Stimulated activated naive CD8-positive, alpha-beta T cell treated with anti-CD3 and anti-CD28 coated beads, Interleukin-15, amount 100 ng/mL, for 72 hours (primary cell): Measurements from ENCODE around the gene RRP8.

ENCODE experiments used
- ATAC-seq: fragments of 150-1000 bp; cut with Tn5 transposase; 2 replicates; pipeline ENCODE4 v1.10.0; 2021; ENCODE audit warnings: mild to moderate bottlenecking, moderate library complexity
- DNase-seq, 2 donors: peaks; one replicate each; pipeline ENCODE4 v3.0.0; 2021 to 2022
- H3K27ac Mint-ChIP-seq, 2 donors: one replicate each; pipeline ENCODE4 v1.8.0; 2022; ENCODE audit warnings: mild to moderate bottlenecking in 2 of 2, mixed read lengths in 2 of 2, moderate library complexity in 2 of 2
- H3K27me3 Mint-ChIP-seq: one replicate; pipeline ENCODE4 v1.8.0; 2022; ENCODE audit warnings: mixed read lengths
- H3K4me1 Mint-ChIP-seq: one replicate; pipeline ENCODE4 v1.8.0; 2022; ENCODE audit warnings: mild to moderate bottlenecking, mixed read lengths
- H3K4me3 Mint-ChIP-seq, 2 donors: one replicate each; pipeline ENCODE4 v1.8.0; 2022; ENCODE audit warnings: mild to moderate bottlenecking in 2 of 2, mixed read lengths in 2 of 2, moderate library complexity in 1 of 2
- H3K9me3 Mint-ChIP-seq, 2 donors: one replicate each; pipeline ENCODE4 v1.8.0; 2022; ENCODE audit warnings: mixed read lengths in 2 of 2

Gene RRP8

DNA sequence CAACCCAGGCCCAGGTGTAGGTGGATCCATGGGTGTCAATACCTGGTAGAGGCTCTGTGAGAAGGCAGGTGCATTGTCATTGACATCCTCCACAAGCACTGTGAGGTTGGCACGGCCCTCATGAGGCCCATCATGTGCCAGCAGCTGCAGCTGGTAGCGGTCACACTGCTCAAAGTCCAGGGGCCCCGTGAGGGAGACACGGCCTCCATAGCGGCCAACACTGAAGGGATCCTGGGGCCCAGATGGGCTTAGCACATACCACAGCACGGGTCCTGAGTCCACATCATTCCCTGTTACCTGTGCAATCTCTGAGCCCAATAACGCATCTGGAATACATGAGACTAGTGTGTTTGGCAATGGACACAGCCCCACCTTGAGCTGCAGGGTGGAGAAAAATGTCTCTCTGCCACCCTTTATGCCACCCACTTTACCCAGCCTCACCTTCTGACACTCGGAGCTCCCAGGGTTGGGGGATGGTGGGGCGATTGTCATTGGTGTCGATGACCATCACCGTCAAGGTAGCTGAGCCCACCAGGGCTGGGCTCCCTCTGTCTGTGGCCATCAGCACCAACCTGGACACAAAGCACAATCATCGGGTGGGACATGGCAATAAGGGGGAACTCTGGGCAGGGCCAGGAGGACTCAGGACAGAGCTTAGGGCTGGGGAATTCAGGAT, 21.9 kb upstream of the RRP8 start:
- H3K27me3 Mint-ChIP-seq = no peaks in the 10 kb centered on the region
- ATAC-seq = no peak

DNA sequence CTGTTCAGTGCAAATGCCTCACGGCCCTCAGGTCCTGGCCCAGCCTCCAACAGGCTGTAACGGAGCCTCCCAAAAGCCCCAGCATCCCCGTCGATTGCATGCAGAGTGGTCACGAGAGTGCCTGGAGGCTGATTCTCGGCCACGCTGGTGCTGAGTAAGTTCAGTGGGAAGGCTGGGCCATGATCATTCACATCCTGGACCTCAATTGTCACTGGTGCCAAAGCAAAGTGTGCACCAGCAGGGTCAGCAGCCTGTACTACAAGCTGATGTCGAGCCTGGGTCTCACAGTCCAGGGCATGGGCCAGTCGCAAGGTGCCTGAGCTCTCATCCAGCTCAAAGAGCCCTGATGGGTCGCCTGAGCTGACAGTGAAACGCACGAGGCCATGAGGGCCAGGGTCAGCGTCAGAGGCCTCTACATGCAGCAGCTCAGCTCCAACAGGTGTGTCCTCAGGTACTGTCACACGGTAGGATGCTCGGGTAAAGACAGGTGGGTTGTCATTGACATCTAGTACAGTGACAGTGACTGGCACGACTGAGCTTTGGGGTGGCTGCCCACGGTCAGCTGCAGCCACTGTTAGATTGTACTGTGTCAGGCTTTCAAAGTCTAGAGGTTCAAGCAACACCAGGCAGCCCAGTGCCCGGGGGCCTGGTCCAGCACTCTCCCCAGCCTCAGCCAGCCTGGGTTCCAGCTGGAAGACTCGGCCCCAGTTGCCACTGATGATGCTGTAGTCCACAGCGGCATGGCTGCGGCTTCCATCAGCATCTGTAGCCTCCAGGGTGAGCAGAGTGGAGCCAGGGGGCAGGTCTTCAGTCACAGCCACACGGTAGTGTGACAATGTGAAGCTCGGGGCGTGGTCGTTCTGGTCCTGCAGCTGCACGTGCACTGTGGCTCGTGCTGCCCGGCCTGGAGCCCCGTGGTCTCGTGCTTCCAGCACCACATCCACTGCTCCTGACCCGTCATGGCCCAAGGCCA, 20.3 kb upstream of the RRP8 start:
- no peaks in the 10 kb centered on the region for H3K9me3 Mint-ChIP-seq
- DNase-seq (no peak), ATAC-seq (no peak)
- no peak overlapping the region for H3K4me3 Mint-ChIP-seq
- no peaks in the 10 kb centered on the region for H3K27me3 Mint-ChIP-seq
- H3K4me1 Mint-ChIP-seq = peaks cover 25% of the 10 kb centered on the region
- no peak overlapping the region for H3K27ac Mint-ChIP-seq

More for the DNA sequence above, 21.9 kb upstream of the RRP8 start:
- DNase-seq = no peak
- Mint-ChIP-seq H3K4me3 (no peak overlapping the region), H3K27ac (no peak overlapping the region), H3K4me1 (peaks cover 25% of the 10 kb centered on the region), H3K9me3 (no peaks in the 10 kb centered on the region)

- DNase-seq = no peak
- no peak overlapping the region for H3K27ac Mint-ChIP-seq
- peaks cover 14% of the 10 kb centered on the region for H3K4me1 Mint-ChIP-seq
- ATAC-seq = no peak
- no peaks in the 10 kb centered on the region for H3K9me3 Mint-ChIP-seq
- H3K4me3 Mint-ChIP-seq = no peak overlapping the region
- H3K27me3 Mint-ChIP-seq = no peaks in the 10 kb centered on the region
These were observed 19.1 kb upstream of the RRP8 start for GRCh38 chr11:6622261-6623171.

DNA sequence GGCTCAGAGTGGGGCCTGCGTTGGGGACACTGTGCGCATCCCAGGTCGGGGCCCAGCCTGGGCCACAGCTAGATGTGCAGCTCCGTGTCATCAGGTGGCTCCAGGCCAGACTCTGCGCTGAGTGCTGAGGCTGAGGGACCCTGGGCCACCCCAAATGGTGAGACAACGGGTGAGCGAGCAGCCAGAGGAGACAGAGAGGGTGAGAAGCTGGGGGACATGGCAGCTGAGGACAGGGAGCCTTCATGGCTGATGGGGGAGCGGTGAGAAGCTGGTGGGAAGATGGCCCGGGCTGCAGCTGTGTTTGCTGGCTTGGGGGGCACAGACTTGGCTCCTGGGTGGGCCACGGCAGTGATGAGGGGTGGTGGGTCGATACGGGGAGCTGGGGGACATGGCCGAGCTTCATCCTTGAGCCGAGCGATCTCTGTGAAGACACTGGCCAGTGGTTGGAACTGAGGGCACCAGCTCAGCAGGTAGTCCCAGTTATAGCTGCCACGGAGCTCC, 18.3 kb upstream of the RRP8 start:
- H3K4me1 Mint-ChIP-seq = peaks cover 7% of the 10 kb centered on the region
- no peak overlapping the region for H3K27ac Mint-ChIP-seq
- ATAC-seq (no peak), DNase-seq (no peak)
- no peaks in the 10 kb centered on the region for H3K9me3 Mint-ChIP-seq
- H3K4me3 Mint-ChIP-seq = no peak overlapping the region
- no peaks in the 10 kb centered on the region for H3K27me3 Mint-ChIP-seq

- ATAC-seq (no peak), DNase-seq (no peak)
- Mint-ChIP-seq H3K9me3 (no peaks in the 10 kb centered on the region), H3K27ac (no peak overlapping the region), H3K4me3 (no peak overlapping the region), H3K4me1 (no peaks in the 10 kb centered on the region), H3K27me3 (no peaks in the 10 kb centered on the region)
These were observed 17.2 kb upstream of the RRP8 start for GRCh38 chr11:6620636-6621035.

DNA sequence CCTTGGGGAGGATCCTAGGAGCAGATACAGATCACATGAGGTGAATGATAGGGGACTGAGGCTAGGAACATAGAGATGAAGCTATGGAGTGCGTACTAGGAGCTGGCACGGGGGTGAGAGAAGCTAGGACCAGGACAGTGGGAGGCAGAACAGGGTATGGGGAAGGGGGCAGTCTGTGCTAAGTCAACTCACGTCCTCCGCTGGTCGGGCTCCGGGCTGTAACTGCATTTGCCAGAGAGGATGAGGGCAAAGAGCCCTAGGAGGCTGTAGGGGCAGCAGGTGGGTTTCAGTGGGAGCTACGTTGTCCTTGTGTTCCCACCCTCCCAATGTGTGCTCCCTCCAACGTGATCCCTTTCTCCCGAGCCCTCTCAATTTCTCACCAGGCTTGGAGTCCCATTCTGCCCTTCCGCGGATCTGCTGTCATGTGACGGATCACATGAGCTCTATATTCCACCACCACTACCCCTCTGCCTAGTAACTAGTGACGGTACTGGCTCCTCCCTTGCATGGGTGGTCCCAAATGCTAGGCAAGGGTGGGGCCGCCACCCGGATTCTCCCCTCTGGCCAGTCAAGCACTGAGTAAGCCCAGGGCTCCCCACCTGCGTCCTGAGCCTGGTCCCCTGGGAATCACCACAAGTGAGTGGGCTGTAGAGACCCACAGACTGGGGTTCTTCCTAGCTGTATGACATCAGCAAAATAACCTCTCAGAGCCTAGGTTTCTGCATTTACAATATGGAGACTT, 15.8 kb upstream of the RRP8 start, which contains the start of gene TPP1:
Gene TPP1 (minus strand): TSS at position 419 of the 742 bp plus-strand sequence. CDS start 22 bp downstream, at position 397.
- H3K4me1 Mint-ChIP-seq = no peaks in the 10 kb centered on the region
- no peaks in the 10 kb centered on the region for H3K27me3 Mint-ChIP-seq
- H3K27ac Mint-ChIP-seq = no peak within 1 kb of the TSS
- H3K4me3 Mint-ChIP-seq = no peak within 1 kb of the TSS
- H3K9me3 Mint-ChIP-seq = no peaks in the 10 kb centered on the region
- DNase-seq (peak; percentile 85 to 88), ATAC-seq (peak; percentile 94)

DNA sequence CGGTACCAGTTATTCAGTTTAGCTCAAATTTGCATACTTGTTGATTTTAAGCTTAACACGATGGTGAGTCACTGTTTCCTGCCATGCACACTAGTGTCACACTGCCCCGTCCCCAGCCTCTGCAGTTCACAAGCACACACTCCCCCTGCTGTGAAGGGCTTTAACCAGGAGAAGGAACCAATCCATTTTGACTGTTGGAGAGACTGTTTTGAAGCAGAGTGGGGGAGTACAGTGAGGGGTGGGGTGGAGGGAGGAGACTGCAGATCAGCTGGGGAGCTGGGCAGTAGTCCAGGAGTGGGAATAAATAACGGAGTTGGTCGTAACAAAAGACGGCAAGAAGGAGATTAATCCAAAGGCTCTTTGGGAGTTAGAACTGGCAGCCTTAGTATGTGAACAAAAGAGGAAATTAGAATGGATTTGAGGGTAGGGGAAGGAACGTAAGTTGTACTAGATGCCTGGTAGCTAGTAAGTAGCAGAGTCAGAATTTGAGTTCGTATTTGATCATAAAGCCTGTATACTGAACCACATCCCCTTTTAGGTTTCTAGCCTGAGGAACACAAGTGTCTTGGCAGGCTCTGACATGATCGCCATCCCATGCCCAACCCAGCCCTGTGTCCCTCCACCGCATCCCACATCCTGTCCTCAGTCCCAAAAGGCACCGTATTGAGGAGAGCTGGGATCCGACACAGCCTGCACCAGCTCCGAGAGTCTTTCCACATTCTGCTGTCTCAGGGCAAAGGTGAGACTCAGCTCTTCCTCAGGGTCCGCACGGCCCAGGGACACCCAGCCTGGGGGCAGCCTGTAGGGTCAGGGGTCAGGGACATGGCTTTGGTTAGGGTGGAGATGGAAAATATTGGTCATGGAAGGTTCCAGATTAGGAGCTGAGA, 14.9 kb upstream of the RRP8 start:
- DNase-seq (peak; percentile 23 to 55), ATAC-seq (peak; percentile 64)
- Mint-ChIP-seq H3K9me3 (no peaks in the 10 kb centered on the region), H3K4me1 (no peaks in the 10 kb centered on the region), H3K4me3 (no peak overlapping the region), H3K27ac (no peak overlapping the region), H3K27me3 (no peaks in the 10 kb centered on the region)

GRCh38 chr11:6617315-6617781, 13.9 kb upstream of the RRP8 start:
- Mint-ChIP-seq H3K27me3 (no peaks in the 10 kb centered on the region), H3K4me1 (no peaks in the 10 kb centered on the region), H3K9me3 (no peaks in the 10 kb centered on the region), H3K27ac (no peak overlapping the region), H3K4me3 (peak overlapping the region in 1 of 2 donors; percentile 36)
- ATAC-seq (no peak), DNase-seq (no peak)

DNA sequence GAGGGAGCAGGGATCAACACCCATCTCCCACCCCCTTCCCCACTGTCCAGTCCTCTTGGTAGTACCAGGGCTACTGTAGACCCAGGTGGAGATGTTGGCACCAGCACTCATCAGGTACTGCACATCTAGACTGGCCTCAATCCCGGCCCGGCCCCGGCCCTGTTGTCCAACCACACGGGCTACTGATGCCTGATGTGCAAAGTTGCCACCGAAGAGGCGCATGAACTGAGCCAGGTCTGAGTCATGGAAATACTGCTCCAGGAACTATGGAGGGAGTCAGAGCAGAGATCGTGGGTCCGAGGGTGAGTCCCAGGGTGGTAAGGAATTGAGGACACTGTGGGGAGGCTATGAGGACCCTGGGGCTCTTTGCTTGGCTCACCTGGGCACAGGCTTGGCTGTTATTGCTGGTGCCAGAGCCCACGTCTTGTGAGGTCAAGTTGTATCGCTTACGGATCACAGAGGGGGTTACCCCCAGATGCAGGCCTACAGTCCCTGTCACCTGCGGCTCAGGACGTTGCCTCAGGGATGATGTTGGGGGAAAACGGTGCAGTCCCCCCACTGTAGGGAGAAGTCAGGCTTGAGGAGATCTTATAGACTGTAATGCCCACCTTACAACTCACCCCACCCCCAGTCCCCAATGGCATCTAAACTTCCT, 13.3 kb upstream of the RRP8 start:
- Mint-ChIP-seq H3K4me3 (no peak overlapping the region), H3K27me3 (no peaks in the 10 kb centered on the region)

GRCh38 chr11:6615882-6616585, 12.6 kb upstream of the RRP8 start:
- Mint-ChIP-seq H3K9me3 (no peaks in the 10 kb centered on the region), H3K4me1 (peaks cover 4% of the 10 kb centered on the region), H3K27me3 (no peaks in the 10 kb centered on the region), H3K4me3 (no peak overlapping the region), H3K27ac (no peak overlapping the region)
- ATAC-seq (no peak), DNase-seq (no peak)

More for the DNA sequence above, 13.3 kb upstream of the RRP8 start:
- Mint-ChIP-seq H3K27ac (no peak overlapping the region), H3K4me1 (no peaks in the 10 kb centered on the region), H3K9me3 (no peaks in the 10 kb centered on the region)
- ATAC-seq = no peak
- no peak for DNase-seq

DNA sequence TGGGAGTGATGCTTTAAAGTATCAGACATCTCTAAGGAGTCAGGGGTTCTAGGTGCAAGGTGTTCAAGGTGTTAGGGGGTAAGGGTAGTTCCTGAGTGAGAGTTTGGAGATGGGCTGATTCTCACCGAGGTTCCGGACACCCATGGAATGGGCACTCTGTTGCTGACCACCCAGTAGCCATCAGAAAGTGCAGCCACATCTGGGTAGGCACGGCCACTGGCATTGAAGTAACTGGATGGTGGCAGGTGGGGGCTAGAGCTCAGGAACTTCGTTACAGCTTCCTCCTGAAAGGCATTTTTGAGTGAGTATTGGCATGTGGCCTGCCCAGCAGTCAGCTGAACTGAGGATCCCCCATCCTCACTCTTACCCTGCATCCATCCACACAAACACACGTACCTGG, 11.6 kb upstream of the RRP8 start:
- H3K9me3 Mint-ChIP-seq = no peaks in the 10 kb centered on the region
- no peak overlapping the region for H3K4me3 Mint-ChIP-seq
- ATAC-seq (no peak), DNase-seq (no peak)
- no peak overlapping the region for H3K27ac Mint-ChIP-seq
- peaks cover 14% of the 10 kb centered on the region for H3K4me1 Mint-ChIP-seq
- H3K27me3 Mint-ChIP-seq = no peaks in the 10 kb centered on the region

- H3K27ac Mint-ChIP-seq = no peak overlapping the region
- H3K9me3 Mint-ChIP-seq = no peaks in the 10 kb centered on the region
- H3K4me1 Mint-ChIP-seq = peaks cover 20% of the 10 kb centered on the region
- no peak overlapping the region for H3K4me3 Mint-ChIP-seq
- no peak for ATAC-seq
- no peak for DNase-seq
- no peaks in the 10 kb centered on the region for H3K27me3 Mint-ChIP-seq
These were observed 11.0 kb upstream of the RRP8 start for GRCh38 chr11:6614446-6614845.

DNA sequence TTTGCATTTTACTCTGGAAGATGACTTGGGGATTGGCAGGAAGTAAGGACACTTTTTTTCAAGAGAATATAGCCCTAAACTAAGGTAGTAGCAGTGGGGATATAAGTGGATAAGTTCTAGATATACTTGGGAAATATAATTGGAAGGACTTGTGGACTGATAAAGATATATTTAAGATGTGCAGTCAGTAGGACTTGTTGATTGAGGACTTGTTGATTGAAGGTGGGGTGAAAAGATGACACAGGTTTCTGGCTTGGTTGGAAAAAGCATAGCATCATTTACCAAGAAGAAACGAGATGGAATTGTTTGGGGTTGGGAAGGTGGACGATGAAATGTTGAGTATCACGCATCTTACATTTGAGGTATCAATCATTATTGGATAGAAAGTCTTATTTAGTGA, 10.1 kb upstream of the RRP8 start:
- Mint-ChIP-seq H3K4me3 (no peak overlapping the region), H3K4me1 (peaks cover 28% of the 10 kb centered on the region), H3K9me3 (no peaks in the 10 kb centered on the region), H3K27me3 (no peaks in the 10 kb centered on the region), H3K27ac (no peak overlapping the region)
- ATAC-seq = no peak
- no peak for DNase-seq
